HFF-Myc (cell line): ENCODE results near the gene FHIT.
A peak's percentile ranks its signal among the peaks of the same experiment; 100 is the strongest.

ENCODE experiments used
- DNase-seq: peaks from one replicate; pipeline ENCODE4 v3.0.0-alpha.2; 2011; ENCODE audit warnings: low read depth; ENCODE audit errors: extremely low read depth
- H3K4me3 ChIP-seq: replicated peaks from 2 replicates; pipeline ENCODE4 v1.5.1; 2011; ENCODE audit warnings: low read depth, mild to moderate bottlenecking, control low read depth, low read length
- TF ChIP-seq, protein P1 (sequence below): IDR thresholded peaks from 2 replicates; pipeline ENCODE4 v1.5.1; 2012; ENCODE audit warnings: mild to moderate bottlenecking, low read depth, low read length, control low read depth; ENCODE audit errors: missing control alignments

FHIT gene

DNA sequence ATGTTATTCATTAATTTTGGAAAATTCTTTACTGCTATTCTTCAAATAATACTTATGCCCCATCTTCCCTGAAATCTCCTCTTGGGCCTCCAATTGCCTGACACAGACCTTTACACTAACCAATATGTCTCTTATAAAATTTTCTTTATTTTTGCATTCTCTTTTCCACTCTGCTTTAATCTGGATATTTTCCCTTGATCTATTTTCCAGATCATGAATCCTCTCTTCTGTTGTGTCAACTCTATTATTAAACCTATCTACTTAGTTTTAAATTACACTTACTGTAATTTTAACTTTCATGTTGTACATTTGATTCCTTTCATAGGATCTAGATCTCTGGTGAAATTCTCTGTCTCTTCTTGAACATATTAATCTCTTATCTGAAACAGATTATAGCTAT lies 278.7 kb downstream of the FHIT start:
- TF ChIP-seq, protein P1, sequence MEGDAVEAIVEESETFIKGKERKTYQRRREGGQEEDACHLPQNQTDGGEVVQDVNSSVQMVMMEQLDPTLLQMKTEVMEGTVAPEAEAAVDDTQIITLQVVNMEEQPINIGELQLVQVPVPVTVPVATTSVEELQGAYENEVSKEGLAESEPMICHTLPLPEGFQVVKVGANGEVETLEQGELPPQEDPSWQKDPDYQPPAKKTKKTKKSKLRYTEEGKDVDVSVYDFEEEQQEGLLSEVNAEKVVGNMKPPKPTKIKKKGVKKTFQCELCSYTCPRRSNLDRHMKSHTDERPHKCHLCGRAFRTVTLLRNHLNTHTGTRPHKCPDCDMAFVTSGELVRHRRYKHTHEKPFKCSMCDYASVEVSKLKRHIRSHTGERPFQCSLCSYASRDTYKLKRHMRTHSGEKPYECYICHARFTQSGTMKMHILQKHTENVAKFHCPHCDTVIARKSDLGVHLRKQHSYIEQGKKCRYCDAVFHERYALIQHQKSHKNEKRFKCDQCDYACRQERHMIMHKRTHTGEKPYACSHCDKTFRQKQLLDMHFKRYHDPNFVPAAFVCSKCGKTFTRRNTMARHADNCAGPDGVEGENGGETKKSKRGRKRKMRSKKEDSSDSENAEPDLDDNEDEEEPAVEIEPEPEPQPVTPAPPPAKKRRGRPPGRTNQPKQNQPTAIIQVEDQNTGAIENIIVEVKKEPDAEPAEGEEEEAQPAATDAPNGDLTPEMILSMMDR = no peak
- no peak overlapping the region for H3K4me3 ChIP-seq
- no peak for DNase-seq

DNA sequence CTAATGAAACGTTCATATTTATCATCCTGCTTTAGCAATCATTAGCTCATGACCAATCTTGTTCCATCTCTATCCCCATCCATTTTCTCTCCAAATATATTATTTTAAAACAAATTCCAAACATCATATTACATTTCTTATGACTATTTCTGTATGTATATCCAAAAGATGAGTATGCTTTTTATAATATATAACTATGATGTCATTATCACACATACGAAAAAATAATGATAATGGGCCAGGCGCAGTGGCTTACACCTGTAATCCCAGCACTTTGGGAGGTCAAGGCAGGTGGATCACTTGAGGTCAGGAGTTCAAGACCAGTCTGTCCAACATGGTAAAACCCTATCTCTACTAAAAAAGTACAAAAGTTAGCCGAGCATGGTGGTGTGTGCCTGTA lies 280.4 kb downstream of the FHIT start:
- no peak overlapping the region for H3K4me3 ChIP-seq
- TF ChIP-seq, protein P1 = no peak
- DNase-seq = no peak

DNA sequence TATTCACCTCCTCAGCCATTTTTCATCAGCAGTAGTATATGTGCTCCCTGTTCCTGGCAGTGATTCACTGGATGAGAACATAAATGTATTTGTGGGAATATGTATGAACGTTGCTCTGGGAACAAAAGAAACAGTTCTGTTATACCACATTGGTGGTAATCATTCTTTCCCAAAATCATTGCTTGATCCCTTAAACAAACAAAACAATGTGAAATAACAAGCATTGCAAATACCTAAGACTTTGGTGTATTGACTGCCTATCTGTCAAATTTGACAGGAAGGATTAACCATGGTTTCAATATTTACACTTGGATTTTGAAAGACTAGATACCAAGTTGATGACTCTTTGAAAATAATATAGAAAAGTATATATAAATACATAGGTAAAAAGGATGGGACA lies 284.1 kb downstream of the FHIT start:
- no peak for DNase-seq
- TF ChIP-seq, protein P1 = no peak

GRCh38 chr3:60957541-60957940 lies 293.7 kb downstream of the FHIT start:
- H3K4me3 ChIP-seq = no peak overlapping the region
- DNase-seq = no peak
- TF ChIP-seq, protein P1 = no peak

More for the DNA sequence above, 284.1 kb downstream of the FHIT start:
- no peak overlapping the region for H3K4me3 ChIP-seq

DNA sequence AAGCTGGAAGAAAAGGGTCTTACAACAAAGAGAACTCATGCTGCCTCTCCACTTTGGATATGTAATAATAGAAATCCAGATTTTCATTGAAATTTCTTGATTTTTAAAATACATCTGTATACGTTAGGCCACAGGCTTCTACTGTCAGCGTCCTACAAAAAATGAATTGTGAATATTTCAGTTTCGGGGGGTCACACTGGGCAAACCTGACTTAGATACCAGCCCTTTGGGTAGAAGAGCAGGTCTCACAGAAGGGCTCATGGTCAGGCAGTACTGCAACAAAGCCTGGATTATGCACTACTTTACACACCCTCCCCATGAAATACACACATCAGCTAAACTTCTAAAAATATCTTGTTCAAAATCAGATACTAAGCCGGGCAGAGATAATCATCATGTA lies 294.5 kb downstream of the FHIT start:
- TF ChIP-seq, protein P1 = no peak
- H3K4me3 ChIP-seq = no peak overlapping the region
- no peak for DNase-seq

DNA sequence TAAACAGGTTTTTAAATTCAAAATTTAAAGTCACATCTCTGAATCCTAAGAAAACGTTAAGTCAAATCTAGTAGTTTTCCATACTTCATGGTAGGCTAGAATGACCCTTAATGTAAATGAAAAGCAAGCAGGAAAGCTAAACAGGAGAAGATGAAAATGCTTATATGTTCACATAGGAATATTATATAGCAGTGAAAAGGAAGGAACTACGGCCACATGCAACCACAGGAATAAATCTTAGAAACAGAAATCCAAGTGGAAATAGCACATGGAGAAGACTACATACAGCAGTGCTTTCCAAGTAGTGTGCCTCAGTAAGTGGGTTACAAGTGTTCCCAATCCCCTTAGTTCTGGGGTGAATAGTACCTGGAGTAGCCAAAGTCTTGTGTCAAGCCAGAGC lies 296.2 kb downstream of the FHIT start:
- no peak for DNase-seq
- TF ChIP-seq, protein P1 = no peak
- H3K4me3 ChIP-seq = no peak overlapping the region

- TF ChIP-seq, protein P1 = no peak
- H3K4me3 ChIP-seq = no peak overlapping the region
- DNase-seq = peak; percentile 11
Observed at GRCh38 chr3:60954048-60954447, 297.2 kb downstream of the FHIT start.
